ENCODE results near the gene KIF16B.

The KIF16B gene

GRCh38 chr20:16588241-16588640 lies 15.0 kb upstream of the KIF16B start:
- Histone ChIP-seq H3K4me3 (ENCODE audit: low read depth, low read length) (no peak overlapping the region), H3K27me3 (ENCODE audit: control insufficient read depth, insufficient read depth, low read length) (no peaks in the 10 kb centered on the region), H3K9ac (ENCODE audit: low read depth, low read length) (no peak overlapping the region), H3K27ac (ENCODE audit: low read depth, low read length) (no peak overlapping the region), H3K36me3 (ENCODE audit: control insufficient read depth, insufficient read depth, low read length) (no peaks in the 10 kb centered on the region), H3K9me3 (ENCODE audit: control insufficient read depth, insufficient read depth, low read length) (no peaks in the 10 kb centered on the region), H3K4me1 (ENCODE audit: control insufficient read depth, insufficient read depth, low read length) (peaks cover 11% of the 10 kb centered on the region)

- H3K9ac ChIP-seq (ENCODE audit: low read depth, low read length) = no peak overlapping the region
- no peaks in the 10 kb centered on the region for H3K27me3 ChIP-seq (ENCODE audit: control insufficient read depth, insufficient read depth, low read length)
- H3K9me3 ChIP-seq (ENCODE audit: control insufficient read depth, insufficient read depth, low read length) = no peaks in the 10 kb centered on the region
Observed at GRCh38 chr20:16587066-16587465, 13.8 kb upstream of the KIF16B start.

GRCh38 chr20:16583474-16583873 lies 10.2 kb upstream of the KIF16B start:
- Histone ChIP-seq H3K36me3 (ENCODE audit: control insufficient read depth, insufficient read depth, low read length) (no peaks in the 10 kb centered on the region), H3K9ac (ENCODE audit: low read depth, low read length) (no peak overlapping the region), H3K27ac (ENCODE audit: low read depth, low read length) (no peak overlapping the region), H3K27me3 (ENCODE audit: control insufficient read depth, insufficient read depth, low read length) (no peaks in the 10 kb centered on the region), H3K4me3 (ENCODE audit: low read depth, low read length) (no peak overlapping the region), H3K9me3 (ENCODE audit: control insufficient read depth, insufficient read depth, low read length) (no peaks in the 10 kb centered on the region), H3K4me1 (ENCODE audit: control insufficient read depth, insufficient read depth, low read length) (peaks cover 26% of the 10 kb centered on the region)

More at GRCh38 chr20:16587066-16587465, 13.8 kb upstream of the KIF16B start:
- Histone ChIP-seq H3K36me3 (ENCODE audit: control insufficient read depth, insufficient read depth, low read length) (no peaks in the 10 kb centered on the region), H3K27ac (ENCODE audit: low read depth, low read length) (no peak overlapping the region), H3K4me3 (ENCODE audit: low read depth, low read length) (no peak overlapping the region), H3K4me1 (ENCODE audit: control insufficient read depth, insufficient read depth, low read length) (peaks cover 11% of the 10 kb centered on the region)

- Histone ChIP-seq H3K27me3 (ENCODE audit: control insufficient read depth, insufficient read depth, low read length) (no peaks in the 10 kb centered on the region), H3K4me1 (ENCODE audit: control insufficient read depth, insufficient read depth, low read length) (peaks cover 15% of the 10 kb centered on the region), H3K9me3 (ENCODE audit: control insufficient read depth, insufficient read depth, low read length) (no peaks in the 10 kb centered on the region), H3K27ac (ENCODE audit: low read depth, low read length) (no peak overlapping the region), H3K36me3 (ENCODE audit: control insufficient read depth, insufficient read depth, low read length) (no peaks in the 10 kb centered on the region), H3K9ac (ENCODE audit: low read depth, low read length) (no peak overlapping the region), H3K4me3 (ENCODE audit: low read depth, low read length) (no peak overlapping the region)
Observed at GRCh38 chr20:16581241-16581640, 8.0 kb upstream of the KIF16B start.

GRCh38 chr20:16580620-16581019 lies 7.4 kb upstream of the KIF16B start:
- Histone ChIP-seq H3K27ac (ENCODE audit: low read depth, low read length) (no peak overlapping the region), H3K36me3 (ENCODE audit: control insufficient read depth, insufficient read depth, low read length) (no peaks in the 10 kb centered on the region), H3K9me3 (ENCODE audit: control insufficient read depth, insufficient read depth, low read length) (no peaks in the 10 kb centered on the region), H3K9ac (ENCODE audit: low read depth, low read length) (no peak overlapping the region), H3K27me3 (ENCODE audit: control insufficient read depth, insufficient read depth, low read length) (no peaks in the 10 kb centered on the region), H3K4me3 (ENCODE audit: low read depth, low read length) (no peak overlapping the region), H3K4me1 (ENCODE audit: control insufficient read depth, insufficient read depth, low read length) (peaks cover 19% of the 10 kb centered on the region)

GRCh38 chr20:16580147-16580546 lies 6.9 kb upstream of the KIF16B start:
- Histone ChIP-seq H3K36me3 (ENCODE audit: control insufficient read depth, insufficient read depth, low read length) (no peaks in the 10 kb centered on the region), H3K9ac (ENCODE audit: low read depth, low read length) (no peak overlapping the region), H3K9me3 (ENCODE audit: control insufficient read depth, insufficient read depth, low read length) (no peaks in the 10 kb centered on the region), H3K4me1 (ENCODE audit: control insufficient read depth, insufficient read depth, low read length) (peaks cover 20% of the 10 kb centered on the region), H3K4me3 (ENCODE audit: low read depth, low read length) (no peak overlapping the region), H3K27me3 (ENCODE audit: control insufficient read depth, insufficient read depth, low read length) (no peaks in the 10 kb centered on the region), H3K27ac (ENCODE audit: low read depth, low read length) (no peak overlapping the region)

GRCh38 chr20:16576219-16576618 lies 3.0 kb upstream of the KIF16B start:
- Histone ChIP-seq H3K9me3 (ENCODE audit: control insufficient read depth, insufficient read depth, low read length) (no peaks in the 10 kb centered on the region), H3K4me1 (ENCODE audit: control insufficient read depth, insufficient read depth, low read length) (peaks cover 30% of the 10 kb centered on the region), H3K27me3 (ENCODE audit: control insufficient read depth, insufficient read depth, low read length) (no peaks in the 10 kb centered on the region), H3K4me3 (ENCODE audit: low read depth, low read length) (no peak overlapping the region), H3K27ac (ENCODE audit: low read depth, low read length) (no peak overlapping the region), H3K36me3 (ENCODE audit: control insufficient read depth, insufficient read depth, low read length) (no peaks in the 10 kb centered on the region), H3K9ac (ENCODE audit: low read depth, low read length) (no peak overlapping the region)

- Histone ChIP-seq H3K4me3 (ENCODE audit: low read depth, low read length) (peak overlapping the region; percentile 69), H3K36me3 (ENCODE audit: control insufficient read depth, insufficient read depth, low read length) (no peaks in the 10 kb centered on the region), H3K27me3 (ENCODE audit: control insufficient read depth, insufficient read depth, low read length) (no peaks in the 10 kb centered on the region), H3K27ac (ENCODE audit: low read depth, low read length) (no peak overlapping the region), H3K4me1 (ENCODE audit: control insufficient read depth, insufficient read depth, low read length) (peaks cover 29% of the 10 kb centered on the region), H3K9ac (ENCODE audit: low read depth, low read length) (no peak overlapping the region), H3K9me3 (ENCODE audit: control insufficient read depth, insufficient read depth, low read length) (no peaks in the 10 kb centered on the region)
Observed at GRCh38 chr20:16575390-16576140, 2.3 kb upstream of the KIF16B start.

- H3K27ac ChIP-seq (ENCODE audit: low read depth, low read length) = no peak overlapping the region
Observed at GRCh38 chr20:16574656-16575355, 1.6 kb upstream of the KIF16B start.

GRCh38 chr20:16571333-16571732 lies 1.9 kb downstream of the KIF16B start:
- Histone ChIP-seq H3K4me1 (ENCODE audit: control insufficient read depth, insufficient read depth, low read length) (peaks cover 15% of the 10 kb centered on the region; the same call in 1 of the 2 replicates), H3K27ac (ENCODE audit: low read depth, low read length) (no peak overlapping the region), H3K36me3 (ENCODE audit: control insufficient read depth, insufficient read depth, low read length) (no peaks in the 10 kb centered on the region), H3K4me3 (ENCODE audit: low read depth, low read length) (no peak overlapping the region), H3K9me3 (ENCODE audit: control insufficient read depth, insufficient read depth, low read length) (no peaks in the 10 kb centered on the region), H3K27me3 (ENCODE audit: control insufficient read depth, insufficient read depth, low read length) (no peaks in the 10 kb centered on the region), H3K9ac (ENCODE audit: low read depth, low read length) (no peak overlapping the region)

More at GRCh38 chr20:16574656-16575355, 1.6 kb upstream of the KIF16B start:
- no peaks in the 10 kb centered on the region for H3K9me3 ChIP-seq (ENCODE audit: control insufficient read depth, insufficient read depth, low read length)
- H3K36me3 ChIP-seq (ENCODE audit: control insufficient read depth, insufficient read depth, low read length) = no peaks in the 10 kb centered on the region
- no peak overlapping the region for H3K9ac ChIP-seq (ENCODE audit: low read depth, low read length)
- peak overlapping the region; percentile 69 for H3K4me3 ChIP-seq (ENCODE audit: low read depth, low read length)
- peaks cover 21% of the 10 kb centered on the region for H3K4me1 ChIP-seq (ENCODE audit: control insufficient read depth, insufficient read depth, low read length)
- H3K27me3 ChIP-seq (ENCODE audit: control insufficient read depth, insufficient read depth, low read length) = no peaks in the 10 kb centered on the region
